ENCODE measurements around the gene MTMR3.

DNA sequence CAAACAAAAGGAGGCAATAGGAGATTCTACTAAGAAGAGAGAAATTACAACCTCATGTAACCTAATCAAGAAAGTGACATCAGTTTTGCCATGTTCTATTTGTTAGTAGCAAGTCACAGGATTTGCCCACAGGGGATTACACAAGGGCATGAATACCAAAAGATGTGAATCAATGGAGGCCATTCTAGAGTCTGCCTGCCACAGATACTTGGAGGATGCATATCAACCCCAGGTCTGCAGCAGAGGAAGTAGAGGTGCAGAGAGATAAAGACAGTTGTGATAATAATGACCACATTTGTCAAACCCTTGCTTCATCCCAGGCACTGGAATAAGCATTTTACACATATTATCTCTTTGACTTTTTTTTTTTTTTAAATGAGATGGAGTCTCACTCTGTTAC lies 42.5 kb upstream of the MTMR3 start:
- TF ChIP-seq ASH2L (IDR thresholded peaks at IDR 0.05; ENCODE audit: low read length) (no peak), TBP (IDR thresholded peaks at IDR 0.05; ENCODE audit: low read depth, low read length) (no peak), RXRA (IDR thresholded peaks at IDR 0.05; ENCODE audit: insufficient read depth, low read depth, low read length) (no peak), SRF (IDR thresholded peaks at IDR 0.05; ENCODE audit: low read depth, low read length) (no peak), MAFK (IDR thresholded peaks at IDR 0.05; ENCODE audit: low read depth, low read length) (no peak), SIN3A (conservative IDR thresholded peaks at IDR 0.05 in 1 of 2, IDR thresholded peaks at IDR 0.05 in 1 of 2; ENCODE audit: low read depth in 1 of 2, low read length in 2 of 2) (no peak), POLR2A (IDR thresholded peaks at IDR 0.05; ENCODE audit: control extremely low read depth in 1 of 2, low read depth in 2 of 2, low read length in 2 of 2) (no peak), POLR2AphosphoS5 (IDR thresholded peaks at IDR 0.05; ENCODE audit: low read depth, low read length) (no peak), EZH2 (IDR thresholded peaks at IDR 0.05; ENCODE audit: low read depth, low read length, severe bottlenecking) (no peak), YY1 (IDR thresholded peaks at IDR 0.05; ENCODE audit: low read depth, low read length) (no peak), JUND (IDR thresholded peaks at IDR 0.05; ENCODE audit: low read length) (no peak)
- TF ChIP-seq, protein P1, sequence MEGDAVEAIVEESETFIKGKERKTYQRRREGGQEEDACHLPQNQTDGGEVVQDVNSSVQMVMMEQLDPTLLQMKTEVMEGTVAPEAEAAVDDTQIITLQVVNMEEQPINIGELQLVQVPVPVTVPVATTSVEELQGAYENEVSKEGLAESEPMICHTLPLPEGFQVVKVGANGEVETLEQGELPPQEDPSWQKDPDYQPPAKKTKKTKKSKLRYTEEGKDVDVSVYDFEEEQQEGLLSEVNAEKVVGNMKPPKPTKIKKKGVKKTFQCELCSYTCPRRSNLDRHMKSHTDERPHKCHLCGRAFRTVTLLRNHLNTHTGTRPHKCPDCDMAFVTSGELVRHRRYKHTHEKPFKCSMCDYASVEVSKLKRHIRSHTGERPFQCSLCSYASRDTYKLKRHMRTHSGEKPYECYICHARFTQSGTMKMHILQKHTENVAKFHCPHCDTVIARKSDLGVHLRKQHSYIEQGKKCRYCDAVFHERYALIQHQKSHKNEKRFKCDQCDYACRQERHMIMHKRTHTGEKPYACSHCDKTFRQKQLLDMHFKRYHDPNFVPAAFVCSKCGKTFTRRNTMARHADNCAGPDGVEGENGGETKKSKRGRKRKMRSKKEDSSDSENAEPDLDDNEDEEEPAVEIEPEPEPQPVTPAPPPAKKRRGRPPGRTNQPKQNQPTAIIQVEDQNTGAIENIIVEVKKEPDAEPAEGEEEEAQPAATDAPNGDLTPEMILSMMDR (IDR thresholded peaks at IDR 0.05; ENCODE audit: control extremely low read depth in 1 of 3, insufficient read depth in 1 of 3, low read depth in 1 of 3, low read length in 3 of 3): no peak
- TF ChIP-seq, protein P2, sequence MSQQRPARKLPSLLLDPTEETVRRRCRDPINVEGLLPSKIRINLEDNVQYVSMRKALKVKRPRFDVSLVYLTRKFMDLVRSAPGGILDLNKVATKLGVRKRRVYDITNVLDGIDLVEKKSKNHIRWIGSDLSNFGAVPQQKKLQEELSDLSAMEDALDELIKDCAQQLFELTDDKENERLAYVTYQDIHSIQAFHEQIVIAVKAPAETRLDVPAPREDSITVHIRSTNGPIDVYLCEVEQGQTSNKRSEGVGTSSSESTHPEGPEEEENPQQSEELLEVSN (IDR thresholded peaks at IDR 0.05): no peak
- TF ChIP-seq, protein P3, sequence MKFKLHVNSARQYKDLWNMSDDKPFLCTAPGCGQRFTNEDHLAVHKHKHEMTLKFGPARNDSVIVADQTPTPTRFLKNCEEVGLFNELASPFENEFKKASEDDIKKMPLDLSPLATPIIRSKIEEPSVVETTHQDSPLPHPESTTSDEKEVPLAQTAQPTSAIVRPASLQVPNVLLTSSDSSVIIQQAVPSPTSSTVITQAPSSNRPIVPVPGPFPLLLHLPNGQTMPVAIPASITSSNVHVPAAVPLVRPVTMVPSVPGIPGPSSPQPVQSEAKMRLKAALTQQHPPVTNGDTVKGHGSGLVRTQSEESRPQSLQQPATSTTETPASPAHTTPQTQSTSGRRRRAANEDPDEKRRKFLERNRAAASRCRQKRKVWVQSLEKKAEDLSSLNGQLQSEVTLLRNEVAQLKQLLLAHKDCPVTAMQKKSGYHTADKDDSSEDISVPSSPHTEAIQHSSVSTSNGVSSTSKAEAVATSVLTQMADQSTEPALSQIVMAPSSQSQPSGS (IDR thresholded peaks at IDR 0.05; ENCODE audit: low read length): no peak
